Measurements from ENCODE around the gene CPTP.

CPTP gene

DNA sequence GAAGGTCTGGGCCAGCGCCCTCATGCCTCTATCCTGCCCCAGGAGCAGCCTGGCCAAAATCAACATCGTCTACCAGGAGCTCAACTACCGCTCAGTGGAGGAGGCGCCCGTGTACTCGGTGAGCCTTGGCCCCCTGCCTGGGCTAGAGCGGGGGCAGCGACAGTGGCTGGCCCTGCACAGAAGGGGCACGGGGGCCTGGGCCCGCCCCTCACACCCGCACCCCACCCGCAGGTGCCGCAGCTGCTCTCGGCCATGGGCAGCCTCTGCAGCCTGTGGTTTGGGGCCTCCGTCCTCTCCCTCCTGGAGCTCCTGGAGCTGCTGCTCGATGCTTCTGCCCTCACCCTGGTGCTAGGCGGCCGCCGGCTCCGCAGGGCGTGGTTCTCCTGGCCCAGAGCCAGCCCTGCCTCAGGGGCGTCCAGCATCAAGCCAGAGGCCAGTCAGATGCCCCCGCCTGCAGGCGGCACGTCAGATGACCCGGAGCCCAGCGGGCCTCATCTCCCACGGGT lies 33.5 kb upstream of the CPTP start:
- no peaks in the 10 kb centered on the region for H3K36me3 ChIP-seq (ENCODE audit: insufficient read depth, low read length)
- H3K79me2 ChIP-seq (ENCODE audit: insufficient read depth, low read length) = no peaks in the 10 kb centered on the region
- H3F3A ChIP-seq (ENCODE audit: low read depth) = no peaks in the 10 kb centered on the region
- H4K20me1 ChIP-seq (ENCODE audit: insufficient read depth, low read length, poor library complexity, severe bottlenecking) = no peaks in the 10 kb centered on the region
- H3K9ac ChIP-seq (ENCODE audit: low read depth, low read length, poor library complexity, severe bottlenecking) = no peak overlapping the region
- no peak overlapping the region for H3K4me3 ChIP-seq (ENCODE audit: low read length, poor library complexity, severe bottlenecking)
- H3K4me1 ChIP-seq (ENCODE audit: insufficient read depth, low read length, poor library complexity, severe bottlenecking) = no peaks in the 10 kb centered on the region
- no peaks in the 10 kb centered on the region for H3K9me2 ChIP-seq (replicated peaks; ENCODE audit: low read depth, low read length)
- H2AFZ ChIP-seq (ENCODE audit: low read length) = no peak overlapping the region
- TF ChIP-seq EZH2phosphoT487 (IDR thresholded peaks at IDR 0.05; ENCODE audit: borderline replicate concordance) = no peak
- TF ChIP-seq, protein P1, sequence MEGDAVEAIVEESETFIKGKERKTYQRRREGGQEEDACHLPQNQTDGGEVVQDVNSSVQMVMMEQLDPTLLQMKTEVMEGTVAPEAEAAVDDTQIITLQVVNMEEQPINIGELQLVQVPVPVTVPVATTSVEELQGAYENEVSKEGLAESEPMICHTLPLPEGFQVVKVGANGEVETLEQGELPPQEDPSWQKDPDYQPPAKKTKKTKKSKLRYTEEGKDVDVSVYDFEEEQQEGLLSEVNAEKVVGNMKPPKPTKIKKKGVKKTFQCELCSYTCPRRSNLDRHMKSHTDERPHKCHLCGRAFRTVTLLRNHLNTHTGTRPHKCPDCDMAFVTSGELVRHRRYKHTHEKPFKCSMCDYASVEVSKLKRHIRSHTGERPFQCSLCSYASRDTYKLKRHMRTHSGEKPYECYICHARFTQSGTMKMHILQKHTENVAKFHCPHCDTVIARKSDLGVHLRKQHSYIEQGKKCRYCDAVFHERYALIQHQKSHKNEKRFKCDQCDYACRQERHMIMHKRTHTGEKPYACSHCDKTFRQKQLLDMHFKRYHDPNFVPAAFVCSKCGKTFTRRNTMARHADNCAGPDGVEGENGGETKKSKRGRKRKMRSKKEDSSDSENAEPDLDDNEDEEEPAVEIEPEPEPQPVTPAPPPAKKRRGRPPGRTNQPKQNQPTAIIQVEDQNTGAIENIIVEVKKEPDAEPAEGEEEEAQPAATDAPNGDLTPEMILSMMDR (conservative IDR thresholded peaks at IDR 0.05; ENCODE audit: low read length) = no peak
- no peaks in the 10 kb centered on the region for H3K27me3 ChIP-seq (ENCODE audit: insufficient read depth, low read length, poor library complexity, severe bottlenecking)
- H3K9me3 ChIP-seq (ENCODE audit: insufficient read depth, low read depth, low read length) = no peaks in the 10 kb centered on the region
- H3K4me2 ChIP-seq (ENCODE audit: low read depth, low read length, poor library complexity, severe bottlenecking) = no peak overlapping the region

DNA sequence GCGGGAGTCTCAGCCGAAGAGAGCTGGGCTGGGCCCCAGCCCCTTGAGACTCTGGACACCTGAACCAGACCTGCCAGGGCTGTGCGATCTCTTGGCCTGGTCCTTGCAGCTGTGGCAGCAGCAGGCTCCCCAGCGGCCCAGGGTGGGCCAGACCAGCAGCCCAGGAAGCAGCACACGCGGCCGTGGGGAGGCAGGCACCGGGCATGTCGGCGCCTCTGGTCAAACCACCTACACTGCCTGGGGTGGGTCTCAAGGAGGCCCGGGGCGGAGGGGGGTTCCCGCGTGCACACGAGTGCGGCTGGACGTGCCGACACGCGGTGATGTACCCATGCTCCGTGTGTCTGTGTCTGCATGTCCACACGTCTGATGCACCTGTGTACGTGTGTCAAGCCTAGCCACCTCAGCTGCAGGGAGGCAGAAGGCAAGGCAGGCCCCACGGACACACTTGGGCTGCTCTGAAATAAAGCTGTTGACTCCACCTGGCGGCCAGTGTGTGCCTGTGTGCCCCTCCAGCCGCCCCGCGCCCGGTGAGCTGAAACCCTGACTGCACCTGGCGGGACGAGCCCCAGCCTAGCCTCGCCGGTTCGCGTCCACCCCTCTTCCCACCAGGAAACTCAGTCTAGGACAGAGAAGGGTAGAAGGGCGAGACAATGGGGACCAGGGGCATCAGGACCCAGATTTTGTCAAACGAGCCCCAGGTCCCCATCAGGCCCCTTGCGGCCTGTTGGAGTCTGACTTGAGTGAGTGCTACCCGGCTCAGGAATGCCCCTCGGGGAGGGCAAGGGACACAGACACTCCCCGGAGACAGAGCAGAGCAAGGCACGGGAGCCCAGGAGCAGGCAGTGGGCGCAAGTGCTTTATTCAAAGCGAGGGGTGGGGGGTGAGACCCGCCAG lies 32.8 kb upstream of the CPTP start:
- H3K4me1 ChIP-seq (ENCODE audit: insufficient read depth, low read length, poor library complexity, severe bottlenecking) = no peaks in the 10 kb centered on the region
- no peak overlapping the region for H3K9ac ChIP-seq (ENCODE audit: low read depth, low read length, poor library complexity, severe bottlenecking)
- no peak overlapping the region for H2AFZ ChIP-seq (ENCODE audit: low read length)
- no peaks in the 10 kb centered on the region for H4K20me1 ChIP-seq (ENCODE audit: insufficient read depth, low read length, poor library complexity, severe bottlenecking)
- H3K9me2 ChIP-seq (replicated peaks; ENCODE audit: low read depth, low read length) = no peaks in the 10 kb centered on the region
- H3K4me3 ChIP-seq (ENCODE audit: low read length, poor library complexity, severe bottlenecking) = no peak overlapping the region
- H3K36me3 ChIP-seq (ENCODE audit: insufficient read depth, low read length) = no peaks in the 10 kb centered on the region
- no peaks in the 10 kb centered on the region for H3K9me3 ChIP-seq (ENCODE audit: insufficient read depth, low read depth, low read length)
- H3K27me3 ChIP-seq (ENCODE audit: insufficient read depth, low read length, poor library complexity, severe bottlenecking) = no peaks in the 10 kb centered on the region
- TF ChIP-seq, protein P1 (conservative IDR thresholded peaks at IDR 0.05; ENCODE audit: low read length) = peak; percentile 63
- TF ChIP-seq EZH2phosphoT487 (IDR thresholded peaks at IDR 0.05; ENCODE audit: borderline replicate concordance) = no peak
- no peaks in the 10 kb centered on the region for H3F3A ChIP-seq (ENCODE audit: low read depth)
- H3K4me2 ChIP-seq (ENCODE audit: low read depth, low read length, poor library complexity, severe bottlenecking) = no peak overlapping the region
- no peaks in the 10 kb centered on the region for H3K79me2 ChIP-seq (ENCODE audit: insufficient read depth, low read length)

DNA sequence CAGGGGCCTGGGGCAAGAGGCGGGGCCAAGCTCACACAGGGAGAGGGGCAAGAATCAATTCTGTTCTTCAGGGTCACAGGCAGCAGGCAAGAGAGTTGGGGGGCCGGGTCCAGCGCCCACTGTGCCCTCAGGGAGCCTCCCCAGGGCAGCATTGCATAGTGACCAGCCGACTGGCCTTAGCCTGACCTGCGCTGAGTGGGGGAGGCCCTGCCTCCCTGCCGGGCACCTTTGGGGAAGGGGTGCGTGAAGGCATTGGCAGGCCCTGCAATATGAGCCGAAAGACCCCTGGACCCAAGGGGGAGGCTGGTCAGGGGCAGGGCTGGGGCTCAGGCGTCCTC lies 32.2 kb upstream of the CPTP start:
- Histone ChIP-seq H3K9me2 (replicated peaks; ENCODE audit: low read depth, low read length) (no peaks in the 10 kb centered on the region), H3K27me3 (ENCODE audit: insufficient read depth, low read length, poor library complexity, severe bottlenecking) (no peaks in the 10 kb centered on the region), H2AFZ (ENCODE audit: low read length) (no peak overlapping the region), H3K4me3 (ENCODE audit: low read length, poor library complexity, severe bottlenecking) (no peak overlapping the region), H3F3A (ENCODE audit: low read depth) (no peaks in the 10 kb centered on the region), H4K20me1 (ENCODE audit: insufficient read depth, low read length, poor library complexity, severe bottlenecking) (no peaks in the 10 kb centered on the region), H3K79me2 (ENCODE audit: insufficient read depth, low read length) (no peaks in the 10 kb centered on the region), H3K36me3 (ENCODE audit: insufficient read depth, low read length) (no peaks in the 10 kb centered on the region), H3K4me1 (ENCODE audit: insufficient read depth, low read length, poor library complexity, severe bottlenecking) (no peaks in the 10 kb centered on the region), H3K9ac (ENCODE audit: low read depth, low read length, poor library complexity, severe bottlenecking) (no peak overlapping the region), H3K9me3 (ENCODE audit: insufficient read depth, low read depth, low read length) (no peaks in the 10 kb centered on the region), H3K4me2 (ENCODE audit: low read depth, low read length, poor library complexity, severe bottlenecking) (no peak overlapping the region)
- TF ChIP-seq, protein P1 (conservative IDR thresholded peaks at IDR 0.05; ENCODE audit: low read length) = no peak
- no peak for TF ChIP-seq EZH2phosphoT487 (IDR thresholded peaks at IDR 0.05; ENCODE audit: borderline replicate concordance)
